ENCODE measurements around the gene TMPO. TPM values are rescaled to one million over a fixed set of nuclear protein-coding genes. Genes with fewer than 3 reads are reported as not detected.

TMPO gene
- total and polyA plus RNA-seq, 2 of the 4 experiments (the other 2 are of a cell fraction), result 30.0 to 62.0 TPM

DNA sequence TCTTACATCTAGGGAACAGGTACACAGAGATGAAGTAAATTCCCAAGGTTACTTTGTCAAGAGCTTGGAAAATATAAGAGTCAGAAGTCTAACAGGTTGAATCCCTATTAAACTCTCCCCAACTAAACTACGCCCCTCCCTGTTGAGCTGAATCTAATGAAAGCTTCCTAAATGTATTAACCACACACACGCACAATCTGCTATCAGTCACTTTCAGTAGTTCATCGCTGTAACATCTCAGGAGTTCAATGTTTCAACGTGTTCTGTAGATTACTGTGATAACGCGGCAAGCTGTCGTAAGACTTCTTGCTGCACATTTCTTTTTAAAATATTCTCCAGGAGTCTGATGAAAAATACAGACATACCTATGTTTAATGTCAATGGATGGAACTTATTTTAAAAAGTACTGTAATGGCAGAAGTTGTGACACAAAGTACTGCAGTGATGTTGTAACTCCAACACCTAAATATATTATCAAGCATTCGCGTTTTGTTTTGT, 77.5 kb downstream of the TMPO start:
- Histone ChIP-seq H3K36me3 (ENCODE audit: control insufficient read depth, insufficient read depth, low read length) (peaks cover 17% of the 10 kb centered on the region), H3K4me1 (ENCODE audit: control insufficient read depth, insufficient read depth, low read length) (peaks cover 5% of the 10 kb centered on the region), H2BK5ac (ENCODE audit: low read depth, low read length, poor library complexity, severe bottlenecking) (peak overlapping the region; percentile 86), H3K9me3 (ENCODE audit: control insufficient read depth, insufficient read depth, low read length) (no peaks in the 10 kb centered on the region), H3K23ac (ENCODE audit: low read depth, low read length) (peak overlapping the region; percentile 95), H4K5ac (ENCODE audit: low read depth, low read length) (peak overlapping the region; percentile 91), H2AK5ac (ENCODE audit: low read depth, low read length) (peak overlapping the region; percentile 72; the same call in 1 of the 2 replicates), H4K91ac (ENCODE audit: insufficient read depth, low read depth, low read length) (peak overlapping the region; percentile 70), H2AK9ac (replicated peaks; ENCODE audit: low read depth, low read length, poor library complexity) (peak overlapping the region; percentile 76), H3K14ac (replicated peaks; ENCODE audit: low read depth, low read length) (peak overlapping the region; percentile 99), H3K9ac (ENCODE audit: low read depth, low read length) (peak overlapping the region; percentile 79), H3K4me3 (ENCODE audit: insufficient read depth, low read depth, low read length) (peak overlapping the region; percentile 60), H3K4me2 (ENCODE audit: low read depth, low read length) (peak overlapping the region; percentile 87), H2BK20ac (ENCODE audit: low read depth, low read length) (no peak overlapping the region; the same call in 1 of the 2 replicates), H3K4ac (ENCODE audit: low read depth, low read length) (peak overlapping the region; percentile 91), H2BK120ac (ENCODE audit: low read depth, low read length) (0 out of 2 replicates have a peak overlapping the region, but pooled peaks have one; percentile 59), H4K8ac (ENCODE audit: low read depth in 2 of 2, low read length in 2 of 2) (peak overlapping the region; percentile 79 to 98), H3K27me3 (ENCODE audit: control insufficient read depth, insufficient read depth, low read length) (no peaks in the 10 kb centered on the region), H2BK15ac (ENCODE audit: low read depth, low read length) (0 out of 3 replicates have a peak overlapping the region, but pooled peaks have one; percentile 2), H3K27ac (ENCODE audit: insufficient read depth, low read length) (peak overlapping the region; percentile 65), H3K9me1 (ENCODE audit: insufficient read depth, low read length) (peaks cover 8% of the 10 kb centered on the region), H4K20me1 (ENCODE audit: insufficient read depth, low read length) (peaks cover 38% of the 10 kb centered on the region), H3K79me1 (ENCODE audit: low read depth in 1 of 2, low read length in 2 of 2) (peaks cover 0 to 19% of the 10 kb centered on the region in 2 experiments; a peak in 2 of 4 replicates), H3K56ac (ENCODE audit: extremely low read depth, insufficient read depth, low read length) (peak overlapping the region; percentile 94), H2AFZ (replicated peaks; ENCODE audit: low read length, poor library complexity) (peak overlapping the region; percentile 89), H3K18ac (ENCODE audit: low read depth, low read length) (peak overlapping the region; percentile 68; the same call in 1 of the 2 replicates)
- 44% methylated on average over 2 of the region's 9 CpGs; no CpG with 5 or more reads in 1 of the 2 experiments for WGBS, 2 experiments (ENCODE audit: extremely low coverage in 2 of 2, insufficient read length in 1 of 2)
- ChIA-PET POLR2A (ENCODE audit: unreplicated experiment) (interaction anchor here (0.5 to 0.8 kb wide), 6 partner anchors 12 to 154 kb away, joined by 3 to 5 read pairs (median 4); no protein-coding TSS in a partner anchor), CTCF (interaction anchor here (0.9 to 4.0 kb wide), 2 partner anchors 13 to 27 kb away, joined by 4 to 14 read pairs; no protein-coding TSS in a partner anchor)
- no peak for ATAC-seq (ENCODE audit: low read depth)
- intact Hi-C loops (cut with micrococcal nuclease), result loop anchor here (1.0 to 5.0 kb wide), 4 partner anchors 52 to 91 kb away; partner anchors contain the start of genes APAF1 and TMPO
- BruUV-seq (replicated peaks), result no TSS peak
- dilution Hi-C loops (cut with HindIII; ENCODE audit: low sequenced_read_pairs, unreplicated experiment), result no loop called here
- in situ Hi-C loops (cut with MboI; ENCODE audit: low sequenced_read_pairs), result no loop called here
- no peak for DNase-seq
- TF ChIP-seq MXI1 (IDR thresholded peaks at IDR 0.05; ENCODE audit: borderline replicate concordance, low read depth, low read length) (no peak), SMC3 (IDR thresholded peaks at IDR 0.05; ENCODE audit: low read depth, low read length) (no peak), FOS (IDR thresholded peaks at IDR 0.05; ENCODE audit: low read depth, low read length) (no peak), CEBPB (IDR thresholded peaks at IDR 0.05; ENCODE audit: low read depth, low read length) (peak; percentile 77), RCOR1 (IDR thresholded peaks at IDR 0.05; ENCODE audit: insufficient replicate concordance, low read length) (no peak), CHD1 (IDR thresholded peaks at IDR 0.05; ENCODE audit: low read depth, low read length) (no peak), RFX5 (IDR thresholded peaks at IDR 0.05; ENCODE audit: low read depth, low read length) (no peak)
- TF ChIP-seq, protein P1, sequence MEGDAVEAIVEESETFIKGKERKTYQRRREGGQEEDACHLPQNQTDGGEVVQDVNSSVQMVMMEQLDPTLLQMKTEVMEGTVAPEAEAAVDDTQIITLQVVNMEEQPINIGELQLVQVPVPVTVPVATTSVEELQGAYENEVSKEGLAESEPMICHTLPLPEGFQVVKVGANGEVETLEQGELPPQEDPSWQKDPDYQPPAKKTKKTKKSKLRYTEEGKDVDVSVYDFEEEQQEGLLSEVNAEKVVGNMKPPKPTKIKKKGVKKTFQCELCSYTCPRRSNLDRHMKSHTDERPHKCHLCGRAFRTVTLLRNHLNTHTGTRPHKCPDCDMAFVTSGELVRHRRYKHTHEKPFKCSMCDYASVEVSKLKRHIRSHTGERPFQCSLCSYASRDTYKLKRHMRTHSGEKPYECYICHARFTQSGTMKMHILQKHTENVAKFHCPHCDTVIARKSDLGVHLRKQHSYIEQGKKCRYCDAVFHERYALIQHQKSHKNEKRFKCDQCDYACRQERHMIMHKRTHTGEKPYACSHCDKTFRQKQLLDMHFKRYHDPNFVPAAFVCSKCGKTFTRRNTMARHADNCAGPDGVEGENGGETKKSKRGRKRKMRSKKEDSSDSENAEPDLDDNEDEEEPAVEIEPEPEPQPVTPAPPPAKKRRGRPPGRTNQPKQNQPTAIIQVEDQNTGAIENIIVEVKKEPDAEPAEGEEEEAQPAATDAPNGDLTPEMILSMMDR (conservative IDR thresholded peaks at IDR 0.05; ENCODE audit: low read depth, low read length), result no peak
